IMR-90 (cell line): Measurements from ENCODE around the gene SLC47A2. TPM values are rescaled to one million over a fixed set of nuclear protein-coding genes. Genes with fewer than 3 reads are reported as not detected.

Experiments
- ATAC-seq: fragments of 200-7000 bp; cut with Tn5 transposase; 2 replicates; pipeline ENCODE4 v1.9.1; 2020; ENCODE audit warnings: low read depth, mild to moderate bottlenecking, moderate library complexity
- BruUV-seq: library from RNA; stranded (reverse); fragments of 400-500 nt; replicated peaks from 2 replicates; lab custom pipeline; 2021; lab: Mats Ljungman, UMichigan
- CTCF ChIA-PET: fragments of 300-600 bp; formaldehyde crosslinking; extraction: SDS; loops from one replicate; lab custom pipeline; 2021; ENCODE audit warnings: antibody characterized with exemption; lab: Yijun Ruan, JAX
- POLR2A ChIA-PET: fragments of 300-600 bp; sonication (Branson Sonifier 250); formaldehyde crosslinking; loops from one replicate; lab custom pipeline; 2022; ENCODE audit warnings: antibody characterized with exemption; ENCODE audit not compliant: unreplicated experiment; lab: Charles Lee
- DNase-seq: peaks from one replicate; pipeline ENCODE4 v3.0.0; 2013
- H2AFZ ChIP-seq: replicated peaks from 2 replicates; pipeline ENCODE3; 2013; ENCODE audit warnings: low read length, mild to moderate bottlenecking; ENCODE audit not compliant: poor library complexity
- H2AK5ac ChIP-seq: 2 replicates; pipeline ENCODE4 v1.6.1; 2013; ENCODE audit warnings: low read depth, low read length, inconsistent platforms
- H2AK9ac ChIP-seq: replicated peaks from 2 replicates; pipeline ENCODE3; 2013; ENCODE audit warnings: mild to moderate bottlenecking, low read depth, low read length, moderate library complexity; ENCODE audit not compliant: poor library complexity
- H2BK120ac ChIP-seq: 2 replicates; pipeline ENCODE4 v1.6.1; 2013; ENCODE audit warnings: low read depth, low read length, inconsistent platforms
- H2BK15ac ChIP-seq: 3 replicates; pipeline ENCODE4 v1.6.1; 2013; ENCODE audit warnings: low read depth, low read length, inconsistent platforms
- H2BK20ac ChIP-seq: 2 replicates; pipeline ENCODE4 v1.6.1; 2013; ENCODE audit warnings: low read depth, mild to moderate bottlenecking, inconsistent platforms, low read length, moderate library complexity
- H2BK5ac ChIP-seq: 2 replicates; pipeline ENCODE4 v1.6.1; 2013; ENCODE audit warnings: mild to moderate bottlenecking, low read depth, low read length, inconsistent platforms; ENCODE audit not compliant: poor library complexity, severe bottlenecking
- H3K14ac ChIP-seq: replicated peaks from 2 replicates; pipeline ENCODE4 v1.6.1; 2013; ENCODE audit warnings: low read depth, low read length, inconsistent platforms
- H3K18ac ChIP-seq: 2 replicates; pipeline ENCODE4 v1.6.1; 2013; ENCODE audit warnings: low read depth, low read length, control low read depth
- H3K23ac ChIP-seq: 2 replicates; pipeline ENCODE4 v1.6.1; 2013; ENCODE audit warnings: low read depth, low read length, inconsistent platforms
- H3K27ac ChIP-seq: 2 replicates; pipeline ENCODE4 v1.5.1; 2013; ENCODE audit warnings: mild to moderate bottlenecking, control low read depth, low read length; ENCODE audit not compliant: insufficient read depth
- H3K27me3 ChIP-seq: 2 replicates; pipeline ENCODE4 v1.6.1; 2013; ENCODE audit warnings: low read length; ENCODE audit not compliant: control insufficient read depth, insufficient read depth
- H3K36me3 ChIP-seq: 2 replicates; pipeline ENCODE4 v1.6.1; 2013; ENCODE audit warnings: low read length, mixed read lengths; ENCODE audit not compliant: control insufficient read depth, insufficient read depth
- H3K4ac ChIP-seq: 2 replicates; pipeline ENCODE4 v1.6.1; 2013; ENCODE audit warnings: low read depth, low read length, inconsistent platforms
- H3K4me1 ChIP-seq: 2 replicates; pipeline ENCODE4 v1.6.1; 2013; ENCODE audit warnings: low read length, mixed read lengths; ENCODE audit not compliant: control insufficient read depth, insufficient read depth
- H3K4me2 ChIP-seq: 2 replicates; pipeline ENCODE4 v1.6.1; 2013; ENCODE audit warnings: low read depth, mild to moderate bottlenecking, control low read depth, low read length, moderate library complexity
- H3K4me3 ChIP-seq: 2 replicates; pipeline ENCODE4 v1.5.1; 2013; ENCODE audit warnings: low read depth, mild to moderate bottlenecking, control low read depth, low read length, moderate library complexity; ENCODE audit not compliant: insufficient read depth
- H3K56ac ChIP-seq: 2 replicates; pipeline ENCODE4 v1.6.1; 2013; ENCODE audit warnings: low read length, inconsistent platforms; ENCODE audit not compliant: insufficient read depth; ENCODE audit errors: extremely low read depth
- H3K79me1 ChIP-seq, 2 experiments: 2 replicates each; pipeline ENCODE4 v1.6.1; 2013; ENCODE audit warnings: low read length in 2 of 2, inconsistent platforms in 1 of 2, low read depth in 1 of 2
- H3K9ac ChIP-seq: 2 replicates; pipeline ENCODE4 v1.6.1; 2013; ENCODE audit warnings: low read depth, low read length, control low read depth
- H3K9me1 ChIP-seq: 2 replicates; pipeline ENCODE4 v1.6.1; 2013; ENCODE audit warnings: low read length, inconsistent platforms; ENCODE audit not compliant: insufficient read depth
- H3K9me3 ChIP-seq: 2 replicates; pipeline ENCODE4 v1.6.1; 2013; ENCODE audit warnings: low read length; ENCODE audit not compliant: control insufficient read depth, insufficient read depth
- H4K20me1 ChIP-seq: 2 replicates; pipeline ENCODE4 v1.6.1; 2013; ENCODE audit warnings: low read length, inconsistent platforms; ENCODE audit not compliant: insufficient read depth
- H4K5ac ChIP-seq: 2 replicates; pipeline ENCODE4 v1.6.1; 2013; ENCODE audit warnings: mild to moderate bottlenecking, low read depth, low read length, control low read depth
- H4K8ac ChIP-seq, 2 experiments: 2 replicates each; pipeline ENCODE4 v1.6.1; 2013; ENCODE audit warnings: low read depth in 2 of 2, low read length in 2 of 2, control low read depth in 1 of 2, inconsistent platforms in 1 of 2
- H4K91ac ChIP-seq: 2 replicates; pipeline ENCODE4 v1.6.1; 2013; ENCODE audit warnings: low read depth, low read length, inconsistent platforms; ENCODE audit not compliant: insufficient read depth
- BHLHE40 ChIP-seq: fragments of 150-350 bp; IDR thresholded peaks from 2 replicates; pipeline ENCODE4 v1.6.1; 2016; ENCODE audit warnings: mild to moderate bottlenecking, low read depth, low read length
- CEBPB ChIP-seq: IDR thresholded peaks from 2 replicates; pipeline ENCODE4 v1.6.1; 2012; ENCODE audit warnings: low read depth, low read length, improper control_type of control experiment
- CHD1 ChIP-seq: IDR thresholded peaks from 2 replicates; pipeline ENCODE4 v1.6.1; 2012; ENCODE audit warnings: low read depth, low read length, improper control_type of control experiment
- CTCF ChIP-seq: conservative IDR thresholded peaks from 2 replicates; pipeline ENCODE4 v1.5.1; 2012; ENCODE audit warnings: mild to moderate bottlenecking, low read depth, low read length, improper control_type of control experiment
- ELK1 ChIP-seq: fragments of 150-350 bp; IDR thresholded peaks from 2 replicates; pipeline ENCODE4 v1.6.1; 2016; ENCODE audit warnings: low read depth, mild to moderate bottlenecking, low read length, moderate library complexity, borderline replicate concordance
- FOS ChIP-seq: fragments of 150-350 bp; IDR thresholded peaks from 2 replicates; pipeline ENCODE4 v1.6.1; 2016; ENCODE audit warnings: low read depth, low read length
- MAFK ChIP-seq: IDR thresholded peaks from 2 replicates; pipeline ENCODE4 v1.6.1; 2012; ENCODE audit warnings: low read depth, low read length, improper control_type of control experiment
- MAZ ChIP-seq: IDR thresholded peaks from 2 replicates; pipeline ENCODE4 v1.6.1; 2012; ENCODE audit warnings: low read depth, mild to moderate bottlenecking, low read length, improper control_type of control experiment, moderate library complexity, borderline replicate concordance
- MXI1 ChIP-seq: IDR thresholded peaks from 2 replicates; pipeline ENCODE4 v1.6.1; 2012; ENCODE audit warnings: low read depth, mild to moderate bottlenecking, low read length, moderate library complexity, borderline replicate concordance
- NFE2L2 ChIP-seq: fragments of 150-350 bp; IDR thresholded peaks from 2 replicates; pipeline ENCODE4 v1.6.1; 2016; ENCODE audit warnings: low read depth, mild to moderate bottlenecking, low read length
- POLR2A ChIP-seq: IDR thresholded peaks from 2 replicates; pipeline ENCODE4 v1.6.1; 2012; ENCODE audit warnings: mild to moderate bottlenecking, low read depth, low read length
- RAD21 ChIP-seq: IDR thresholded peaks from 2 replicates; pipeline ENCODE4 v1.6.1; 2012; ENCODE audit warnings: low read length, improper control_type of control experiment
- RCOR1 ChIP-seq: IDR thresholded peaks from 2 replicates; pipeline ENCODE4 v1.6.1; 2012; ENCODE audit warnings: mild to moderate bottlenecking, low read length, improper control_type of control experiment; ENCODE audit not compliant: insufficient replicate concordance
- RFX5 ChIP-seq: IDR thresholded peaks from 2 replicates; pipeline ENCODE4 v1.8.0; 2012; ENCODE audit warnings: low read depth, mild to moderate bottlenecking, low read length, moderate library complexity
- SMC3 ChIP-seq: fragments of 150-350 bp; IDR thresholded peaks from 2 replicates; pipeline ENCODE4 v1.6.1; 2016; ENCODE audit warnings: low read depth, mild to moderate bottlenecking, antibody characterized with exemption, low read length, moderate library complexity
- USF2 ChIP-seq: fragments of 150-350 bp; IDR thresholded peaks from 2 replicates; pipeline ENCODE4 v1.6.1; 2017; ENCODE audit warnings: mild to moderate bottlenecking, antibody characterized with exemption, low read length, low read depth
- WGBS, 2 experiments: methylation state at CpG; one replicate each; pipeline versions ENCODE4 v1.1.5 to v1.1.7; 2013; ENCODE audit warnings: missing lambda C conversion rate in 2 of 2; ENCODE audit not compliant: insufficient read length in 1 of 2; ENCODE audit errors: extremely low coverage in 2 of 2; 5-methylcytosine and 5-hydroxymethylcytosine counted together
- dilution Hi-C: fragments of 300-500 bp; cut with HindIII; formaldehyde crosslinking; loops from one replicate; pipeline ENCODE4 v1.14.3; 2018; ENCODE audit warnings: low sequenced_read_pairs; ENCODE audit not compliant: unreplicated experiment
- in situ Hi-C: fragments of 300-500 bp; cut with MboI; formaldehyde crosslinking; loops from 3 replicates; pipeline ENCODE4 v1.14.3; 2019; ENCODE audit warnings: low sequenced_read_pairs, inconsistent platforms, mixed read lengths
- intact Hi-C: fragments of 100-400 bp; cut with micrococcal nuclease; formaldehyde crosslinking; loops from 2 replicates; pipeline ENCODE4 v1.10.0; 2022
- polyA plus RNA-seq, 3 experiments: library from polyadenylated mRNA; depleted of rRNA; stranded (reverse); fragments of >200 nt; gene quantifications; 2 replicates each; pipeline ENCODE4 v1.2.3, GENCODE V29; 2012; ENCODE audit warnings: low replicate concordance in 1 of 3
- total RNA-seq: library from RNA; depleted of rRNA; stranded (reverse); fragments of >200 nt; gene quantifications from 2 replicates; pipeline ENCODE4 v1.2.3, GENCODE V29; 2012

Gene SLC47A2
- total and polyA plus RNA-seq, 2 of the 4 experiments (the other 2 are of a cell fraction): not detected

- Histone ChIP-seq H3K4me3 (no peak overlapping the region), H2AK9ac (no peak overlapping the region), H2BK15ac (no peak overlapping the region), H4K8ac (no peak overlapping the region), H2AFZ (no peak overlapping the region), H4K91ac (no peak overlapping the region), H3K4me1 (no peaks in the 10 kb centered on the region), H3K4ac (no peak overlapping the region), H2BK5ac (no peak overlapping the region), H3K9me1 (no peaks in the 10 kb centered on the region), H2AK5ac (no peak overlapping the region), H4K20me1 (no peaks in the 10 kb centered on the region), H3K79me1 (no peaks in the 10 kb centered on the region), H3K4me2 (no peak overlapping the region), H3K14ac (no peak overlapping the region), H3K18ac (no peak overlapping the region), H2BK120ac (no peak overlapping the region), H3K27ac (no peak overlapping the region), H3K23ac (no peak overlapping the region), H3K9ac (no peak overlapping the region), H3K27me3 (peaks cover 4% of the 10 kb centered on the region), H3K9me3 (no peaks in the 10 kb centered on the region), H3K36me3 (peaks cover 2% of the 10 kb centered on the region; the same call in 1 of the 2 replicates), H4K5ac (no peak overlapping the region), H3K56ac (no peak overlapping the region), H2BK20ac (no peak overlapping the region)
- no TSS peak for BruUV-seq
- DNase-seq (no peak), ATAC-seq (no peak)
- TF ChIP-seq FOS: no peak
- no peak for TF ChIP-seq RFX5
- TF ChIP-seq CEBPB: no peak
- no peak for TF ChIP-seq RCOR1
- TF ChIP-seq MXI1: no peak
- TF ChIP-seq POLR2A: no peak
- TF ChIP-seq ELK1: no peak
- no peak for TF ChIP-seq CHD1
- no peak for TF ChIP-seq USF2
- no peak for TF ChIP-seq BHLHE40
- TF ChIP-seq CTCF: no peak
- no peak for TF ChIP-seq NFE2L2
- no peak for TF ChIP-seq SMC3
- TF ChIP-seq RAD21: no peak
- no peak for TF ChIP-seq MAFK
- no peak for TF ChIP-seq MAZ
- intact Hi-C loops: no loop called here
- dilution Hi-C loops: no loop called here
- in situ Hi-C loops: no loop called here
- WGBS, 2 experiments: 100% methylated on average over 4 of the region's 6 CpGs; no CpG with 5 or more reads in 1 of the 2 experiments
- POLR2A ChIA-PET: no interaction called here
- CTCF ChIA-PET: interaction anchor here (1.0 to 1.6 kb wide), 2 partner anchors 11 to 12 kb away, joined by 3 read pairs; partner anchors contain the start of gene ALDH3A2
These were observed 56.0 kb downstream of the SLC47A2 start for GRCh38 chr17:19660219-19660870.
